HepG2 (cell line): ENCODE data around the gene INHBE. TPM values are rescaled to one million over a fixed set of nuclear protein-coding genes. Genes with fewer than 3 reads are reported as not detected.

ENCODE experiments used
- ARHGAP35 ChIP-seq: sonication (generic); formaldehyde crosslinking; IDR thresholded peaks from 2 replicates; pipeline ENCODE4 v1.9.0; 2022; ENCODE audit warnings: mild to moderate bottlenecking, inconsistent platforms, moderate library complexity, missing genetic modification reagents, borderline replicate concordance
- DMAP1 ChIP-seq: IDR thresholded peaks from 2 replicates; pipeline ENCODE4 v1.6.1; 2016
- FIP1L1 ChIP-seq: fragments of 200-400 bp; formaldehyde crosslinking; IDR thresholded peaks from 2 replicates; pipeline ENCODE4 v1.6.1; 2018; ENCODE audit warnings: low read depth, mild to moderate bottlenecking, low read length, moderate library complexity, borderline replicate concordance; ENCODE audit not compliant: insufficient read depth
- KDM5B ChIP-seq: sonication (generic); formaldehyde crosslinking; IDR thresholded peaks from 2 replicates; pipeline ENCODE4 v1.4.0; 2020; ENCODE audit warnings: missing genetic modification reagents, mild to moderate bottlenecking, borderline replicate concordance
- MED1 ChIP-seq: sonication (generic); formaldehyde crosslinking; IDR thresholded peaks from 2 replicates; pipeline ENCODE4 v1.4.0; 2020; ENCODE audit warnings: missing genetic modification reagents
- NPAS2 ChIP-seq: sonication (generic); formaldehyde crosslinking; IDR thresholded peaks from 2 replicates; pipeline ENCODE4 v1.8.0; 2022; ENCODE audit warnings: mild to moderate bottlenecking, missing genetic modification reagents, borderline replicate concordance
- SP4 ChIP-seq: sonication (generic); formaldehyde crosslinking; IDR thresholded peaks from 2 replicates; pipeline ENCODE4 v1.8.1; 2023; ENCODE audit warnings: mild to moderate bottlenecking, missing genetic modification reagents
- TSC22D2 ChIP-seq: sonication (generic); formaldehyde crosslinking; IDR thresholded peaks from 2 replicates; pipeline ENCODE4 v1.5.1; 2020; ENCODE audit warnings: missing genetic modification reagents, mild to moderate bottlenecking, borderline replicate concordance
- ZNF333 ChIP-seq: sonication (generic); formaldehyde crosslinking; IDR thresholded peaks from 2 replicates; pipeline ENCODE4 v1.4.0; 2020; ENCODE audit warnings: mild to moderate bottlenecking, missing genetic modification reagents, borderline replicate concordance
- ZNF629 ChIP-seq: sonication (generic); formaldehyde crosslinking; conservative IDR thresholded peaks from 2 replicates; pipeline ENCODE4 v1.5.0; 2020; ENCODE audit warnings: missing genetic modification reagents
- ZNF782 ChIP-seq: sonication (generic); formaldehyde crosslinking; IDR thresholded peaks from 2 replicates; pipeline ENCODE4 v1.4.0; 2020; ENCODE audit warnings: missing genetic modification reagents, mild to moderate bottlenecking, borderline replicate concordance
- polyA plus RNA-seq, 8 experiments: library from polyadenylated mRNA; depleted of rRNA in 3 of 8; stranded (reverse) in 7 of 8; unstranded in 1 of 8; fragments of >200 nt; fragmentation: Illumina TruSeq in 4 of 8; extraction: Trizol in 4 of 8; gene quantifications; 2 replicates each; pipeline versions ENCODE4 v1.2.1 to v1.2.3, GENCODE V29; 2011 to 2016; ENCODE audit warnings: low read depth in 4 of 8, missing spikeins in 1 of 8, mixed read lengths in 1 of 8; ENCODE audit not compliant: insufficient read depth in 1 of 8
- total RNA-seq, 5 experiments: library from RNA; depleted of rRNA; stranded (reverse); fragments of >200 nt; fragmentation: Illumina TruSeq; extraction: Trizol; gene quantifications; 2 replicates each; pipeline ENCODE4 v1.2.3, GENCODE V29; 2016; ENCODE audit warnings: low read depth in 1 of 5
- TF ChIP-seq, protein P1 (sequence below): sonication (generic); formaldehyde crosslinking; IDR thresholded peaks from 2 replicates; pipeline ENCODE4 v1.4.0; 2020; ENCODE audit warnings: missing genetic modification reagents
- TF ChIP-seq, protein P2 (sequence below): sonication (generic); formaldehyde crosslinking; IDR thresholded peaks from 2 replicates; pipeline ENCODE4 v1.4.0; 2020; ENCODE audit warnings: missing genetic modification reagents, borderline replicate concordance
- TF ChIP-seq, protein P3 (sequence below): sonication (generic); formaldehyde crosslinking; IDR thresholded peaks from 2 replicates; pipeline ENCODE4 v1.4.0; 2020; ENCODE audit warnings: mild to moderate bottlenecking, low read depth, missing genetic modification reagents
- TF ChIP-seq, protein P4 (sequence below): sonication (generic); formaldehyde crosslinking; IDR thresholded peaks from 2 replicates; pipeline ENCODE4 v1.5.1; 2020; ENCODE audit warnings: mild to moderate bottlenecking, missing genetic modification reagents, moderate library complexity
- TF ChIP-seq, protein P5 (sequence below): sonication (generic); formaldehyde crosslinking; IDR thresholded peaks from 2 replicates; pipeline ENCODE4 v1.5.0; 2020; ENCODE audit warnings: missing genetic modification reagents, mild to moderate bottlenecking, borderline replicate concordance

INHBE gene
- total and polyA plus RNA-seq, 2 of the 13 experiments (the other 11 are each of a cell fraction or from before 2014, with no cell fraction given) = 17.0 to 32.0 TPM

DNA sequence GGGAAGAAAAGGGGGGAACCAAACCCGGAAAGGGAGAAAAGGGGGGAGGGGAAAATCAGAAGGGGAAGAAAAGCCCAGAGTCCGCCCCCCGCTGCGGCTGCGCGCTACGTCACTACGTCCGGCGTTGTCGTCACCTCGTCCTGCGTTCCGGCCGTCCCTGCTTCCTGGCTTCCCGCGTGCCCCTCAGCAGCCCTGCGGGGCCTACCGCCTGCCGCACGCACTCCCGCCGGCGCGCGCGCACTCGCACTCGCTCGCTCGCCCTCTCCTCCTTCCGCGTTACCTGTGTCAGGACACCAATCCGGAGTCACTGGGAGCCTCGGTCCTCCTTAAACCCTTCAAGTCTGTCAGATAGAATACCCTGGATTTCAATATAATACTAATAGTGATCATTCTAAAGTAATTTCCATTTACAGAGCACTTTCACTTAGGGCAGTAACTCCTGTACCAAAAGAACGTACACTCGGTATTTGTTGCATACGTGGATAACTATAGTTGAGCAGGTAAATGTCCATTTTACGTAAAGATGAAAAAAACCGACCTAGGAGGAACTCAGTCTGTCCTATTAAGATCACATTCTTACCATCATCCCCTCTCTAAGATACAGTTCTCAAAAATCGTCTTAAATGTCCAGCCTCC lies 24.1 kb upstream of the INHBE start, which contains the start of gene R3HDM2 (continued):
- TF ChIP-seq ZNF782 (CRISPR knock-in tag) = 0 out of 2 replicates have a peak, but pooled peaks have one; percentile 75
- no peak for TF ChIP-seq NPAS2 (CRISPR knock-in tag)
- peak; percentile 92; the same call in 1 of the 2 replicates for TF ChIP-seq KDM5B (CRISPR knock-in tag)
- peak; percentile 79 for TF ChIP-seq MED1 (CRISPR knock-in tag)
- TF ChIP-seq, protein P1, sequence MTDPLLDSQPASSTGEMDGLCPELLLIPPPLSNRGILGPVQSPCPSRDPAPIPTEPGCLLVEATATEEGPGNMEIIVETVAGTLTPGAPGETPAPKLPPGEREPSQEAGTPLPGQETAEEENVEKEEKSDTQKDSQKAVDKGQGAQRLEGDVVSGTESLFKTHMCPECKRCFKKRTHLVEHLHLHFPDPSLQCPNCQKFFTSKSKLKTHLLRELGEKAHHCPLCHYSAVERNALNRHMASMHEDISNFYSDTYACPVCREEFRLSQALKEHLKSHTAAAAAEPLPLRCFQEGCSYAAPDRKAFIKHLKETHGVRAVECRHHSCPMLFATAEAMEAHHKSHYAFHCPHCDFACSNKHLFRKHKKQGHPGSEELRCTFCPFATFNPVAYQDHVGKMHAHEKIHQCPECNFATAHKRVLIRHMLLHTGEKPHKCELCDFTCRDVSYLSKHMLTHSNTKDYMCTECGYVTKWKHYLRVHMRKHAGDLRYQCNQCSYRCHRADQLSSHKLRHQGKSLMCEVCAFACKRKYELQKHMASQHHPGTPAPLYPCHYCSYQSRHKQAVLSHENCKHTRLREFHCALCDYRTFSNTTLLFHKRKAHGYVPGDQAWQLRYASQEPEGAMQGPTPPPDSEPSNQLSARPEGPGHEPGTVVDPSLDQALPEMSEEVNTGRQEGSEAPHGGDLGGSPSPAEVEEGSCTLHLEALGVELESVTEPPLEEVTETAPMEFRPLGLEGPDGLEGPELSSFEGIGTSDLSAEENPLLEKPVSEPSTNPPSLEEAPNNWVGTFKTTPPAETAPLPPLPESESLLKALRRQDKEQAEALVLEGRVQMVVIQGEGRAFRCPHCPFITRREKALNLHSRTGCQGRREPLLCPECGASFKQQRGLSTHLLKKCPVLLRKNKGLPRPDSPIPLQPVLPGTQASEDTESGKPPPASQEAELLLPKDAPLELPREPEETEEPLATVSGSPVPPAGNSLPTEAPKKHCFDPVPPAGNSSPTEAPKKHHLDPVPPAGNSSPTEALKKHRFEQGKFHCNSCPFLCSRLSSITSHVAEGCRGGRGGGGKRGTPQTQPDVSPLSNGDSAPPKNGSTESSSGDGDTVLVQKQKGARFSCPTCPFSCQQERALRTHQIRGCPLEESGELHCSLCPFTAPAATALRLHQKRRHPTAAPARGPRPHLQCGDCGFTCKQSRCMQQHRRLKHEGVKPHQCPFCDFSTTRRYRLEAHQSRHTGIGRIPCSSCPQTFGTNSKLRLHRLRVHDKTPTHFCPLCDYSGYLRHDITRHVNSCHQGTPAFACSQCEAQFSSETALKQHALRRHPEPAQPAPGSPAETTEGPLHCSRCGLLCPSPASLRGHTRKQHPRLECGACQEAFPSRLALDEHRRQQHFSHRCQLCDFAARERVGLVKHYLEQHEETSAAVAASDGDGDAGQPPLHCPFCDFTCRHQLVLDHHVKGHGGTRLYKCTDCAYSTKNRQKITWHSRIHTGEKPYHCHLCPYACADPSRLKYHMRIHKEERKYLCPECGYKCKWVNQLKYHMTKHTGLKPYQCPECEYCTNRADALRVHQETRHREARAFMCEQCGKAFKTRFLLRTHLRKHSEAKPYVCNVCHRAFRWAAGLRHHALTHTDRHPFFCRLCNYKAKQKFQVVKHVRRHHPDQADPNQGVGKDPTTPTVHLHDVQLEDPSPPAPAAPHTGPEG = 0 out of 2 replicates have a peak, but pooled peaks have one; percentile 32
- TF ChIP-seq SP4 (CRISPR knock-in tag) = 0 out of 2 replicates have a peak, but pooled peaks have one; percentile 55
- no peak for TF ChIP-seq ZNF629 (CRISPR knock-in tag)
- TF ChIP-seq, protein P2, sequence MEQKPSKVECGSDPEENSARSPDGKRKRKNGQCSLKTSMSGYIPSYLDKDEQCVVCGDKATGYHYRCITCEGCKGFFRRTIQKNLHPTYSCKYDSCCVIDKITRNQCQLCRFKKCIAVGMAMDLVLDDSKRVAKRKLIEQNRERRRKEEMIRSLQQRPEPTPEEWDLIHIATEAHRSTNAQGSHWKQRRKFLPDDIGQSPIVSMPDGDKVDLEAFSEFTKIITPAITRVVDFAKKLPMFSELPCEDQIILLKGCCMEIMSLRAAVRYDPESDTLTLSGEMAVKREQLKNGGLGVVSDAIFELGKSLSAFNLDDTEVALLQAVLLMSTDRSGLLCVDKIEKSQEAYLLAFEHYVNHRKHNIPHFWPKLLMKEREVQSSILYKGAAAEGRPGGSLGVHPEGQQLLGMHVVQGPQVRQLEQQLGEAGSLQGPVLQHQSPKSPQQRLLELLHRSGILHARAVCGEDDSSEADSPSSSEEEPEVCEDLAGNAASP (CRISPR knock-in tag) = peak; percentile 56; the same call in 1 of the 2 replicates
- no peak for TF ChIP-seq TSC22D2
- TF ChIP-seq, protein P3, sequence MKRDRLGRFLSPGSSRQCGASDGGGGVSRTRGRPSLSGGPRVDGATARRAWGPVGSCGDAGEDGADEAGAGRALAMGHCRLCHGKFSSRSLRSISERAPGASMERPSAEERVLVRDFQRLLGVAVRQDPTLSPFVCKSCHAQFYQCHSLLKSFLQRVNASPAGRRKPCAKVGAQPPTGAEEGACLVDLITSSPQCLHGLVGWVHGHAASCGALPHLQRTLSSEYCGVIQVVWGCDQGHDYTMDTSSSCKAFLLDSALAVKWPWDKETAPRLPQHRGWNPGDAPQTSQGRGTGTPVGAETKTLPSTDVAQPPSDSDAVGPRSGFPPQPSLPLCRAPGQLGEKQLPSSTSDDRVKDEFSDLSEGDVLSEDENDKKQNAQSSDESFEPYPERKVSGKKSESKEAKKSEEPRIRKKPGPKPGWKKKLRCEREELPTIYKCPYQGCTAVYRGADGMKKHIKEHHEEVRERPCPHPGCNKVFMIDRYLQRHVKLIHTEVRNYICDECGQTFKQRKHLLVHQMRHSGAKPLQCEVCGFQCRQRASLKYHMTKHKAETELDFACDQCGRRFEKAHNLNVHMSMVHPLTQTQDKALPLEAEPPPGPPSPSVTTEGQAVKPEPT (CRISPR knock-in tag) = peak; percentile 84; the same call in 1 of the 2 replicates
- TF ChIP-seq ARHGAP35 (CRISPR knock-in tag) = no peak
- TF ChIP-seq FIP1L1 = no peak
- TF ChIP-seq DMAP1 (CRISPR knock-in tag) = peak; percentile 81
- TF ChIP-seq, protein P4, sequence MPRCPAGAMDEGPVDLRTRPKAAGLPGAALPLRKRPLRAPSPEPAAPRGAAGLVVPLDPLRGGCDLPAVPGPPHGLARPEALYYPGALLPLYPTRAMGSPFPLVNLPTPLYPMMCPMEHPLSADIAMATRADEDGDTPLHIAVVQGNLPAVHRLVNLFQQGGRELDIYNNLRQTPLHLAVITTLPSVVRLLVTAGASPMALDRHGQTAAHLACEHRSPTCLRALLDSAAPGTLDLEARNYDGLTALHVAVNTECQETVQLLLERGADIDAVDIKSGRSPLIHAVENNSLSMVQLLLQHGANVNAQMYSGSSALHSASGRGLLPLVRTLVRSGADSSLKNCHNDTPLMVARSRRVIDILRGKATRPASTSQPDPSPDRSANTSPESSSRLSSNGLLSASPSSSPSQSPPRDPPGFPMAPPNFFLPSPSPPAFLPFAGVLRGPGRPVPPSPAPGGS (CRISPR knock-in tag) = no peak
- TF ChIP-seq, protein P5, sequence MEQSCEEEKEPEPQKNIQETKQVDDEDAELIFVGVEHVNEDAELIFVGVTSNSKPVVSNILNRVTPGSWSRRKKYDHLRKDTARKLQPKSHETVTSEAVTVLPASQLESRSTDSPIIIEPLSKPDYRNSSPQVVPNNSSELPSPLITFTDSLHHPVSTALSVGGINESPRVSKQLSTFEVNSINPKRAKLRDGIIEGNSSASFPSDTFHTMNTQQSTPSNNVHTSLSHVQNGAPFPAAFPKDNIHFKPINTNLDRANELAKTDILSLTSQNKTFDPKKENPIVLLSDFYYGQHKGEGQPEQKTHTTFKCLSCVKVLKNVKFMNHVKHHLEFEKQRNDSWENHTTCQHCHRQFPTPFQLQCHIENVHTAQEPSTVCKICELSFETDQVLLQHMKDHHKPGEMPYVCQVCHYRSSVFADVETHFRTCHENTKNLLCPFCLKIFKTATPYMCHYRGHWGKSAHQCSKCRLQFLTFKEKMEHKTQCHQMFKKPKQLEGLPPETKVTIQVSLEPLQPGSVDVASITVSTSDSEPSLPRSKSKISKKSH (CRISPR knock-in tag) = peak; percentile 76; the same call in 1 of the 2 replicates
- no peak for TF ChIP-seq ZNF333 (CRISPR knock-in tag)
